GM12873 (cell line): ENCODE measurements around the gene CASZ1.

Source experiments
- TF ChIP-seq, protein P1 (sequence below): IDR thresholded peaks from 2 replicates; pipeline ENCODE4 v1.5.1; 2012; ENCODE audit warnings: low read depth, mild to moderate bottlenecking, moderate library complexity, low read length, control low read depth; ENCODE audit not compliant: insufficient read depth; ENCODE audit errors: missing control alignments

The CASZ1 gene

DNA sequence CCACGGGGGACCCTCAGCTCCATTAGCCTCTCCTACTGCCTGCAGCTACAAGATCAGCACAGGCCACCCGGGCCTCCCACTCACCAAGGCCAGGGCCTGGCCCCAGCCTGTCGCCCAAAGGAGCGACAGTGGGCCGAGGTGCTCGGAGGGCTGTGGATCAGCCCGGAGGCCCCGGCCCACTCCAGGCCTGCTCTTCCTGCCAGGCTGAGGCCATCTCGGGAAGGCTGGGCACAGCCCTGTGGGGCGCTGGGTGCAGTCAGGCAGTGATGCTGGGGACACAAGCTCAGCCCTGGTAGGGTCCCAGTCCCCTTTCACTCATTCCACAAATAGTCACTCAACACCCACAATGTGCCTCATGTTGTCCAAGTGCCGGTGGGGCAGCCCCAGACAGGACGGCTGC lies 58.8 kb downstream of the CASZ1 start:
- TF ChIP-seq, protein P1, sequence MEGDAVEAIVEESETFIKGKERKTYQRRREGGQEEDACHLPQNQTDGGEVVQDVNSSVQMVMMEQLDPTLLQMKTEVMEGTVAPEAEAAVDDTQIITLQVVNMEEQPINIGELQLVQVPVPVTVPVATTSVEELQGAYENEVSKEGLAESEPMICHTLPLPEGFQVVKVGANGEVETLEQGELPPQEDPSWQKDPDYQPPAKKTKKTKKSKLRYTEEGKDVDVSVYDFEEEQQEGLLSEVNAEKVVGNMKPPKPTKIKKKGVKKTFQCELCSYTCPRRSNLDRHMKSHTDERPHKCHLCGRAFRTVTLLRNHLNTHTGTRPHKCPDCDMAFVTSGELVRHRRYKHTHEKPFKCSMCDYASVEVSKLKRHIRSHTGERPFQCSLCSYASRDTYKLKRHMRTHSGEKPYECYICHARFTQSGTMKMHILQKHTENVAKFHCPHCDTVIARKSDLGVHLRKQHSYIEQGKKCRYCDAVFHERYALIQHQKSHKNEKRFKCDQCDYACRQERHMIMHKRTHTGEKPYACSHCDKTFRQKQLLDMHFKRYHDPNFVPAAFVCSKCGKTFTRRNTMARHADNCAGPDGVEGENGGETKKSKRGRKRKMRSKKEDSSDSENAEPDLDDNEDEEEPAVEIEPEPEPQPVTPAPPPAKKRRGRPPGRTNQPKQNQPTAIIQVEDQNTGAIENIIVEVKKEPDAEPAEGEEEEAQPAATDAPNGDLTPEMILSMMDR, result no peak

GRCh38 chr1:10736634-10737586 lies 59.5 kb downstream of the CASZ1 start:
- TF ChIP-seq, protein P1, result no peak

DNA sequence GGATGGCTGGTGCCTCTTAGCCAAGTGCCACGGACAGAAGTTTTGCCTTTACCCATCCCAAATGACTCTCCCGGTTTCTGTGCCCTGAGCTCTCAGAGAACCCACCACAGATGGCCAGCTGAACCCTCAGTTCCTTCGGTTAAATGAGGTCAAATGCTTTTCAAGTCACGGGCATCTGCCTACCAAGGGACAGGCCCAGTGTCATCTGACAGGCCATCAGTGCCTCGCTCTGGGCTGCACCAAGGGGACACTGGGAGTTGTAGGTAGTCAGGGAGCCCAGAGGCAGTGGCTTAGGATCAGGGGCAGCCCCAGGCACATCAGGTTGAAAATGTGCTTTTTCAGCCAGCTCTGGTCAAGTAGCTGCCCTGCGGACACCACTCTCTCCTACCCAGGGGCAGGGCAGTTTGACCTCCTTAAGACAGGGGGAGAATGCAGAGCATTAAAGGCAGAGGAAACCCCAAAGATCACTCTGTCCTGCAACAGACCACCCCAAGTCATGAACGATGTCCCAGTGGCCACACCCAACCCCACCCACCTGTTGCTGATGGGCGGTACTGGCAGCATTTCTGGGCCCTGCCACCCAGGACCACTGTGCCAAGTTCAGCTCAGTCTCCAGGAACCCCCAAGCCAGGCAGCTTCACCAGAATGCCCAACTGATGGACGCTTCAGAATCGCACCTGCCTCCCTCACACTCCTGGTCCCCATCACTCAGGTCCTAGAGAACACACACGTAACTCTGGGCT lies 60.7 kb downstream of the CASZ1 start:
- TF ChIP-seq, protein P1, result no peak

- TF ChIP-seq, protein P1, result no peak
Measured at GRCh38 chr1:10734962-10735544, 61.4 kb downstream of the CASZ1 start.

GRCh38 chr1:10734375-10734774 lies 62.1 kb downstream of the CASZ1 start:
- TF ChIP-seq, protein P1, result no peak

DNA sequence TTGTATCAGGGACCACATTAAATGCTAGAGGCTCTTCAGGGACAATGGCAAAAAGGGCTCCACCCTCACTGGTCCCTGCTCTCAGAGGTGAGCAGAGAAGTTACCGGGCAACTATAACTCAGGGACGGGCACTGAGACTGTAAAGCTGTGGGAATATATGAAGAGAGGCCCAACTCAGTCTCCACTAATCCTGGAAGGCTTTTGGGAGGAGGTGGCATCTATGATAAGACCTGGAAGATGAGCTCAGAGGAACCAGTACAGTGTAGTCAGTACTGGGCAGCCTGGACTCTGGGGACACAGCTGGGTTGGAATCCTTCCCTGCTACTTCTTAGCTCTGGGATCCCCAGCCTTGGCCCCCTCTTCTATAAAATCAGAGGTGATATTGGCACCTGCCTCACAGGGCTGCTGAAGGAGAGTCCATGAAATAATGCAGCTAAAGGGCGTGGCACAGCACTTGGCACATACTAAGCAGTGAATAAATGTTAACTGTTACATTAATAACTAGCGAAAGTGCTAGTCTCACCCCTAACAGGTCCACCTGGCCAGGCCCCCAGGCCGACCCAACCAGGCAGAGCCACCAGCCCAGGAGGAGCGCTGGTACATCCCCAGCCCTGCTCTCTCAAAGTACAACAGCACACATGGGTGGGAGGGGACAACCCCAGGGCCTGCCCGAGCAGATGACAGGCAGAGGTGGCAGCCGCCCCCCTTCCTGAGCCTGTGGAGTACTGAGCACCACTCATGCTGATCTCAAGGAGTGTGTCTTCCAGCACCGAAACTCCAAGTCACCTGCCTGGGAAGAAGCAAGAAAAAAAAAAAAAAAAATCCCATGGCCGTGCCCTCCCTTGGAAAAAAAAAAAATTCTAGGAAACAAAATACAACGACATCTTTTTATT lies 62.7 kb downstream of the CASZ1 start:
- TF ChIP-seq, protein P1, result no peak
